Central memory CD8-positive, alpha-beta T cell (primary cell): Measurements from ENCODE around the gene ACP2.
A peak's percentile ranks its signal among the peaks of the same experiment; 100 is the strongest.
"Not testable (repeated sequence)": the region's sequence is repeated elsewhere in the genome, so short reads cannot be mapped to it uniquely, and the experiment has no call there.

ENCODE experiments used
- ATAC-seq: fragments of 150-1000 bp; cut with Tn5 transposase; replicated peaks from 2 replicates; pipeline ENCODE4 v1.10.0; 2022; ENCODE audit warnings: mild to moderate bottlenecking, moderate FRiP score, moderate number of reproducible peaks; ENCODE audit not compliant: poor library complexity, severe bottlenecking; ENCODE audit errors: extremely low read depth
- DNase-seq, 2 donors: peaks; one replicate each; pipeline ENCODE4 v3.0.0; 2021; ENCODE audit warnings: low spot score in 2 of 2
- H3K27ac Mint-ChIP-seq: one replicate; pipeline ENCODE4 v1.8.0; 2022; ENCODE audit warnings: low read depth, mild to moderate bottlenecking, moderate library complexity, mixed read lengths
- H3K27me3 Mint-ChIP-seq: one replicate; pipeline ENCODE4 v1.8.0; 2022; ENCODE audit warnings: mixed read lengths
- H3K36me3 Mint-ChIP-seq: one replicate; pipeline ENCODE4 v1.8.0; 2022; ENCODE audit warnings: mild to moderate bottlenecking, moderate library complexity, mixed read lengths; ENCODE audit not compliant: insufficient read depth
- H3K4me1 Mint-ChIP-seq: one replicate; pipeline ENCODE4 v1.8.0; 2022; ENCODE audit warnings: mixed read lengths
- H3K4me3 Mint-ChIP-seq: one replicate; pipeline ENCODE4 v1.8.0; 2022; ENCODE audit warnings: mild to moderate bottlenecking, moderate library complexity, mixed read lengths
- H3K9me3 Mint-ChIP-seq: one replicate; pipeline ENCODE4 v1.8.0; 2022; ENCODE audit warnings: mixed read lengths

Gene ACP2

GRCh38 chr11:47229161-47229560 lies 19.5 kb downstream of the ACP2 start:
- ATAC-seq (no peak), DNase-seq (no peak)
- H3K4me3 Mint-ChIP-seq: no peak overlapping the region
- peaks cover 11% of the 10 kb centered on the region for H3K4me1 Mint-ChIP-seq
- no peak overlapping the region for H3K27ac Mint-ChIP-seq
- no peaks in the 10 kb centered on the region for H3K9me3 Mint-ChIP-seq
- H3K27me3 Mint-ChIP-seq: no peaks in the 10 kb centered on the region
- H3K36me3 Mint-ChIP-seq: peaks cover 28% of the 10 kb centered on the region

- no peaks in the 10 kb centered on the region for H3K27me3 Mint-ChIP-seq
- H3K36me3 Mint-ChIP-seq: peaks cover 37% of the 10 kb centered on the region
- DNase-seq (no peak), ATAC-seq (no peak)
- H3K4me1 Mint-ChIP-seq: peaks cover 11% of the 10 kb centered on the region
- no peak overlapping the region for H3K4me3 Mint-ChIP-seq
- peak overlapping the region; percentile 41 for H3K27ac Mint-ChIP-seq
- H3K9me3 Mint-ChIP-seq: no peaks in the 10 kb centered on the region
Observed at GRCh38 chr11:47225552-47226400, 22.8 kb downstream of the ACP2 start.

DNA sequence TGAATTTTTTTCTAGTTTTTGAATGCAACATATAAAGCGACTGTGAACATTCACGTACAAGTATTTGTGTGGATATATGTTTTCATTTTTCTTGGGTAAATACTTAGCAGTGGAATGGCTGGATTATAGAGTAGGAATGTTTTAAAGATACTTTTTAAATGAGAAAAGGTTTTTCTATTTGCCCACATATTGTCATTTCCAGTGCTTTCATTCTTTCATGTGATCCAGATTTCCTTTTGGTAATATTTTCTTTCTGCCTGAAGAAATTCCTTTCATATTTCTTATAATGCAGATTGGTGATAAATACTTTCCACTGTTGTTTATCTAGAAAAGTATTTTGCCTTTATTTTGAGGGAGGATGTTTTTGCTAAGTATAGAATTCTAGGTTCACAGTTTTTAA lies 25.9 kb downstream of the ACP2 start:
- H3K4me1 Mint-ChIP-seq: peaks cover 20% of the 10 kb centered on the region

GRCh38 chr11:47220401-47220821 lies 28.2 kb downstream of the ACP2 start:
- ATAC-seq: no peak
- H3K4me1 Mint-ChIP-seq: peaks cover 32% of the 10 kb centered on the region
- no peak for DNase-seq
- H3K27ac Mint-ChIP-seq: no peak overlapping the region
- peaks cover 30% of the 10 kb centered on the region for H3K36me3 Mint-ChIP-seq
- H3K4me3 Mint-ChIP-seq: no peak overlapping the region
- H3K9me3 Mint-ChIP-seq: no peaks in the 10 kb centered on the region
- no peaks in the 10 kb centered on the region for H3K27me3 Mint-ChIP-seq

More for the DNA sequence above, 25.9 kb downstream of the ACP2 start:
- ATAC-seq (no peak), DNase-seq (no peak)
- Mint-ChIP-seq H3K27me3 (no peaks in the 10 kb centered on the region), H3K36me3 (peaks cover 37% of the 10 kb centered on the region), H3K9me3 (no peaks in the 10 kb centered on the region), H3K4me3 (no peak overlapping the region), H3K27ac (no peak overlapping the region)

DNA sequence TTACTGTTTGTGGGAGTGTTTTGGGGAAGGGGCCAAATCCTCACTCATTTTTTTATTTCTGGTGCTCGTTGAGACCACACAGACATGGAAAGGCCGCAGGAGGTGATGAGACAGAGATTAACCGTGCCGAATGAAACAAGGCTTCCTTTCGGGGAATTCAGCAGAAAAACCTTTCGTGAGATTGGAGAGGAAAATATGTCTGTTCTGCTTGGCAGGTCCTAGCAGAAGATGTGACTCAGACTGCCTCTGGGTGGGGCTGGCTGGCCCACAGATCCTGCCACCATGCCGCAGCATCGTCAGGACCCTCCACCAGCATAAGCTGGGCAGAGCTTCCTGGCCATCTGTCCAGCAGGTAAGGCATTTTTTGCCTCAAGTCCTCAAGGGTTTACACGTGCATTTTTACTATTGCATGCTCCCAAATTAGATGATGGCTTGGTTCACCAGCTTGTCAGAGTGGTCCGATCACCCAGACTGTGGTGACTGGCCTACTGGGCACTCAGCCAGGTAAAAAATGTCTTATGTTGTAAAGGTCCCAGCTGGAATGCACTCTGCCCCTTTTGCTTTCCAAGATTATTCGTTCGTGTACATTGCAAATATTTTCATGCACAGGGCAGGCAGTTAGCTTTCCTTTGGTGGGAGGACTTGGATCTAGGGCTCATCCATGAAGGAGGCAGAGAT lies 32.4 kb downstream of the ACP2 start:
- H3K27me3 Mint-ChIP-seq: no peaks in the 10 kb centered on the region
- peak overlapping the region; percentile 99 for H3K27ac Mint-ChIP-seq
- ATAC-seq: no peak
- H3K9me3 Mint-ChIP-seq: no peaks in the 10 kb centered on the region
- no peak for DNase-seq
- peaks cover 19% of the 10 kb centered on the region for H3K36me3 Mint-ChIP-seq
- peak overlapping the region; percentile 97 for H3K4me3 Mint-ChIP-seq
- H3K4me1 Mint-ChIP-seq: peaks cover 41% of the 10 kb centered on the region

DNA sequence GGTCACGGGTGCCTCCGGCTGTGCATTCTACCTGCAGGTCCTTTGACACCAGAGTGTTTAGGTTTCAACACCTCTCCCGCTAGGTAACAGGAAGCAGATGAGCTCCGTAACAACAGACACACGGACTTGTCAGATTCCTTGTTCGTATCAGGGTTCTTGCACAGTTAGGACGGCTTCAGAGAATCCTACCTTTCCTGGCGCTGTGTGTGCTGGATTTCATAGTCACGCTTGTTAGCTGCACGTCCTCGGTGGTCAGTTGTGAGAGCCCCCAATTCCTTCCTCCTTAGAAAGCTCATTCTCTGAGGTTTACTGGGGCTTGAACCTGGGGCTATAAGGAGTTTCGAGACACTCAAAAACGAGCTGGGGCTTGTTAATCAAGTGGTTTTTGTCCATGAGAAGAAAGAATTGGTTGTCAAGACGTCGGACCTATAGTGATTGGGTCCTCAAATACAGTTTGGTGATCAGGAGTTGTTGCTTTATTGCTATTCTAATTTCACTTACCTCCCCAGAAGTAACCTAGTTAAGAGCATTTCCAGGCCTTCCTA lies 33.2 kb downstream of the ACP2 start:
- ATAC-seq: no peak
- H3K27me3 Mint-ChIP-seq: no peaks in the 10 kb centered on the region
- DNase-seq: no peak
- peak overlapping the region; percentile 99 for H3K27ac Mint-ChIP-seq
- H3K36me3 Mint-ChIP-seq: peaks cover 15% of the 10 kb centered on the region
- no peaks in the 10 kb centered on the region for H3K9me3 Mint-ChIP-seq
- peaks cover 38% of the 10 kb centered on the region for H3K4me1 Mint-ChIP-seq
- H3K4me3 Mint-ChIP-seq: peak overlapping the region; percentile 97

DNA sequence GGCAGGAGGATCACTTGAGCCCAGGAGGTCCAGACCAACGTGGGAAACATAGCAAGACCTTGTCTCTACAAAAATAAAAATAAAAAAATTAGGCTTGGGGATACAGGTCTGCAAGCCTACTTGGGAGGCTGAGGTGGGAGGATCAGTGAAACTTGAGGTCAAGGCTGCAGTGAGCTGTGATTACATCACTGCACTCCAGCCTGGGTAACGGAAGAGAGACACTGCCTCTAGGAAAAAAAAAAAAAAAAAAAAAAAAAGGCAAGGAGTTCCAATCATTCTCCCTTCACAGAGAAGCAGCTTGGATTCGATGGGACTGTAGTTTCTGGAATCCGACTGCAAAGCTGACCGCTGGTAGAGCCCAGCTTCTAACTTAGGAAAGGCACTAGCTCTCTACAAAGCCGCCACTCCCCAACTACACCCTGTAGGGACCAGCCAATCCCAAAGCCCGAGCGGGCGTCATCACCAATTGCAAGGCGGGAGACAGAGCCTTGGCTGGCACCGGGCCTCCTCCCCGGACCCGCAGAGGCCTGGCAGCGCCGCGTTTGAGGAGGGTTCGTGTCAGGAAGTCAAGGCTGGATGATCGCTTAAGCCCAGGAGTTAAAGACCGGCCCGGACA lies 34.6 kb downstream of the ACP2 start:
- H3K4me3 Mint-ChIP-seq: peak overlapping the region; percentile 97
- H3K27me3 Mint-ChIP-seq: no peaks in the 10 kb centered on the region
- peak; percentile 81 for ATAC-seq
- peaks cover 35% of the 10 kb centered on the region for H3K4me1 Mint-ChIP-seq
- peak overlapping the region; percentile 99 for H3K27ac Mint-ChIP-seq
- peaks cover 15% of the 10 kb centered on the region for H3K36me3 Mint-ChIP-seq
- peak; percentile 67 to 72 for DNase-seq
- H3K9me3 Mint-ChIP-seq: no peaks in the 10 kb centered on the region

DNA sequence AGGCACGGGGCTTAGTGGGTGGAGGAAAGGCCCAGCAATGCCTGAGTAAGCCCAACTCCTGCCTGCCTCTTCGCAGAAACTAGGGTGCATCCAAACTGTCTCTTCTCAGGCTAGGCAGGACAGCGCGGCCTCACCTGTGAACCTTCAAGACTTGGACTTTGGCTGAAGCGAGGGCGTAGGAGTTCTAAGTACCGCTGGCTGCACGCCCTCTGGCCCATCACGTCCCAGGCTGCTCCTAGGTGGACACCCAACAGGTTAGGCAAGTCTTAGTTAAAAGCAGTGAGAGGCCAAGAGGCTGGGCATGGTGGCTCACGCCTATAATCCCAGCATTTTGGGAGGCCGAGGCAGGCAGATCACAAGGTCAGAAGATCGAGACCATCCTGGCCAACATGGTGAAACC lies 35.7 kb downstream of the ACP2 start:
- Mint-ChIP-seq H3K36me3 (peaks cover 7% of the 10 kb centered on the region), H3K4me1 (peaks cover 29% of the 10 kb centered on the region), H3K9me3 (no peaks in the 10 kb centered on the region), H3K27ac (no peak overlapping the region), H3K4me3 (no peak overlapping the region), H3K27me3 (no peaks in the 10 kb centered on the region)
- DNase-seq (no peak), ATAC-seq (no peak)

GRCh38 chr11:47208628-47209027 lies 40.0 kb downstream of the ACP2 start:
- H3K27me3 Mint-ChIP-seq: no peaks in the 10 kb centered on the region
- no peaks in the 10 kb centered on the region for H3K9me3 Mint-ChIP-seq
- DNase-seq: no peak
- H3K4me1 Mint-ChIP-seq: no peaks in the 10 kb centered on the region
- H3K27ac Mint-ChIP-seq: no peak overlapping the region
- no peak overlapping the region for H3K4me3 Mint-ChIP-seq
- no peaks in the 10 kb centered on the region for H3K36me3 Mint-ChIP-seq
- no peak for ATAC-seq

- not testable (repeated sequence) for H3K27ac Mint-ChIP-seq, H3K9me3 Mint-ChIP-seq, H3K4me1 Mint-ChIP-seq, DNase-seq, H3K36me3 Mint-ChIP-seq, ATAC-seq, H3K4me3 Mint-ChIP-seq, H3K27me3 Mint-ChIP-seq
Observed at GRCh38 chr11:47208008-47208552, 40.5 kb downstream of the ACP2 start.

- Mint-ChIP-seq H3K27ac (no peak overlapping the region), H3K4me3 (no peak overlapping the region), H3K27me3 (no peaks in the 10 kb centered on the region), H3K36me3 (no peaks in the 10 kb centered on the region), H3K9me3 (no peaks in the 10 kb centered on the region), H3K4me1 (no peaks in the 10 kb centered on the region)
- DNase-seq (no peak), ATAC-seq (no peak)
Observed at GRCh38 chr11:47207459-47207858, 41.2 kb downstream of the ACP2 start.

DNA sequence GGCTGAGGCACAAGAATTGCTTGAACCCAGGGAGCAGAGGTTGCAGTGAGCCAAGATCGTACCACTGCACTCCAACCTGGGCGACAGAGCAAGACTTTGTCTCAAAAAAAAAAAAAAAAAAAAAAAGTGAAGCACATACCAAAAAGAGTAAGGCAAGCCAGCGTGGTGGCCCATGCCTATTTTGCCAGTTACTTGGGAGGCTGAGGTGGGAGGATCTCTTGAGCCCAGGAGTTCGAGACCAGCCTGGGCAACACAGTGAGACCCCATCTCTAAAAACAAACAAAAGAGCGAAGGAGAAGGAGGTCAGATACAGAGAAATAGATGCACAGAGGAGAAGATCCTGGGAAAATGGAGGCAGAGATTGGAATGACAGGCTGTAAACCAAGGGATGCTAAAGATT lies 42.0 kb downstream of the ACP2 start:
- ATAC-seq, DNase-seq, H3K27me3 Mint-ChIP-seq, H3K4me1 Mint-ChIP-seq, H3K36me3 Mint-ChIP-seq, H3K9me3 Mint-ChIP-seq, H3K4me3 Mint-ChIP-seq, H3K27ac Mint-ChIP-seq: not testable (repeated sequence)
